Loucy (cell line): ENCODE measurements around the gene POLR2L.

Experiments used
- H2AFZ ChIP-seq: fragments of 200-600 bp; sonication (generic); 2 replicates; pipeline ENCODE4 v1.6.0; 2016; ENCODE audit warnings: antibody characterized with exemption, mild to moderate bottlenecking, low read length, moderate library complexity
- H3F3A ChIP-seq: fragments of 200-600 bp; 2 replicates; pipeline ENCODE4 v1.6.0; 2016; ENCODE audit warnings: antibody characterized with exemption, low read depth, mild to moderate bottlenecking
- H3K27me3 ChIP-seq: fragments of 200-600 bp; sonication (generic); 2 replicates; pipeline ENCODE4 v1.6.1; 2014; ENCODE audit warnings: low read length, mild to moderate bottlenecking; ENCODE audit not compliant: insufficient read depth, poor library complexity, severe bottlenecking
- H3K36me3 ChIP-seq: fragments of 200-600 bp; sonication (generic); 2 replicates; pipeline ENCODE4 v1.6.1; 2016; ENCODE audit warnings: low read length; ENCODE audit not compliant: insufficient read depth
- H3K4me1 ChIP-seq: fragments of 200-600 bp; sonication (generic); 2 replicates; pipeline ENCODE4 v1.5.1; 2014; ENCODE audit warnings: low read length, mild to moderate bottlenecking; ENCODE audit not compliant: insufficient read depth, poor library complexity, severe bottlenecking
- H3K4me2 ChIP-seq: fragments of 200-600 bp; sonication (generic); 2 replicates; pipeline ENCODE4 v1.6.0; 2014; ENCODE audit warnings: antibody characterized with exemption, low read length, low read depth, mild to moderate bottlenecking; ENCODE audit not compliant: poor library complexity, severe bottlenecking
- H3K4me3 ChIP-seq: fragments of 200-600 bp; sonication (generic); 2 replicates; pipeline ENCODE4 v1.5.1; 2014; ENCODE audit warnings: low read length, mild to moderate bottlenecking, mixed read lengths; ENCODE audit not compliant: poor library complexity, severe bottlenecking
- H3K79me2 ChIP-seq: fragments of 200-600 bp; sonication (generic); 2 replicates; pipeline ENCODE4 v1.6.1; 2014; ENCODE audit warnings: low read length; ENCODE audit not compliant: insufficient read depth
- H3K9ac ChIP-seq: fragments of 200-600 bp; sonication (generic); 2 replicates; pipeline ENCODE4 v1.6.0; 2014; ENCODE audit warnings: mild to moderate bottlenecking, low read depth, low read length, moderate library complexity; ENCODE audit not compliant: poor library complexity, severe bottlenecking
- H3K9me2 ChIP-seq: fragments of 200-600 bp; sonication (generic); replicated peaks from 2 replicates; pipeline ENCODE4 v1.6.1; 2016; ENCODE audit warnings: low read depth, low read length, mixed read lengths
- H3K9me3 ChIP-seq: fragments of 200-600 bp; sonication (generic); 2 replicates; pipeline ENCODE4 v1.6.1; 2014; ENCODE audit warnings: mild to moderate bottlenecking, antibody characterized with exemption, low read length, low read depth; ENCODE audit not compliant: insufficient read depth
- H4K20me1 ChIP-seq: fragments of 200-600 bp; sonication (generic); 2 replicates; pipeline ENCODE4 v1.6.0; 2014; ENCODE audit warnings: antibody characterized with exemption, low read length, mild to moderate bottlenecking; ENCODE audit not compliant: insufficient read depth, poor library complexity, severe bottlenecking
- EZH2phosphoT487 ChIP-seq: fragments of 200-600 bp; IDR thresholded peaks from 2 replicates; pipeline ENCODE4 v1.6.1; 2018; ENCODE audit warnings: antibody characterized with exemption, mild to moderate bottlenecking, moderate library complexity, borderline replicate concordance
- TF ChIP-seq, protein P1 (sequence below): fragments of 200-600 bp; sonication (generic); conservative IDR thresholded peaks from 2 replicates; pipeline ENCODE4 v1.5.1; 2014; ENCODE audit warnings: mild to moderate bottlenecking, antibody characterized with exemption, low read length

POLR2L gene

DNA sequence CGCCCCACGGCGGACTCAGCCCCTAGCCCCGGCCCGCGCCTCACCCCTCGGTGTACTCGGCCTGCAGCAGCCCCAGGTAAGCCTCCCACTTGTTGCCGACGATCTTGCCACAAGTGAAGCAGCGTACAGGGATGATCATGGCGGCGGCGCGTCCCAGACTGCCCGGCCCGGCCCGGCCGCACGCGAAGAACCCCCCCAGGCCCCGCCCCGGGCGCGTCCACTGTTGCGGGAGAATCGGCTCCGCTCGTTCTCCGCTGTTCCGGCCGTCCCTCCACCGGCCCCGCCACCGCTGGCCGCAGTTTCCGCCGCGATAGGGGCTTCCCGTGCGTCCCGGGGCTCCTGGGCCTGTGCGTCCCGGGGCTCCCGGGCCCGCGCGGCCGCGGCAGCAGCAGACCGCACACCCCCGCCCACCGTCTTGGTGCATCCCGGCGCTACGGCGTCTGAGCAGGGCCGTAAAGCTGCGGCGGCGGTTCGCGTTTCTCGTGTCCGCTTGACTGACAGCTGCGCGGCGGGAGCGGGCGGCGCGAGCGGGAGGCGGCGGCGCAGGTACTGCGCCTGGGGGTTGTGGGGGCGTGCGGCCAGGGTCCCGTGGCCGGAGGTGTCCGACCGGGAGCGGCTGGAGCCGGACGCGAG lies at the start of gene POLR2L, which contains the start of gene TSPAN4:
Gene POLR2L, minus strand, starts transcription at position 160 of the 633 bp plus-strand sequence. Its CDS starts 21 bp downstream, at position 139.
Gene TSPAN4, plus strand, starts transcription at position 483 of the 633 bp plus-strand sequence. CDS start 7,453 bp downstream, outside the sequence.
- Histone ChIP-seq H2AFZ (peak within 1 kb of the TSS; percentile 99), H3K4me1 (peaks cover 49% of the 10 kb centered on the region), H3K9me2 (no peaks in the 10 kb centered on the region), H3K4me3 (peak within 1 kb of the TSS; percentile 97), H4K20me1 (peaks cover 28% of the 10 kb centered on the region), H3K9me3 (no peaks in the 10 kb centered on the region), H3K9ac (peak within 1 kb of the TSS; percentile 88), H3K36me3 (peaks cover 13% of the 10 kb centered on the region; the same call in 1 of the 2 replicates), H3K79me2 (peaks cover 31% of the 10 kb centered on the region), H3K4me2 (peak within 1 kb of the TSS; percentile 79), H3K27me3 (no peaks in the 10 kb centered on the region), H3F3A (no peaks in the 10 kb centered on the region)
- TF ChIP-seq, protein P1, sequence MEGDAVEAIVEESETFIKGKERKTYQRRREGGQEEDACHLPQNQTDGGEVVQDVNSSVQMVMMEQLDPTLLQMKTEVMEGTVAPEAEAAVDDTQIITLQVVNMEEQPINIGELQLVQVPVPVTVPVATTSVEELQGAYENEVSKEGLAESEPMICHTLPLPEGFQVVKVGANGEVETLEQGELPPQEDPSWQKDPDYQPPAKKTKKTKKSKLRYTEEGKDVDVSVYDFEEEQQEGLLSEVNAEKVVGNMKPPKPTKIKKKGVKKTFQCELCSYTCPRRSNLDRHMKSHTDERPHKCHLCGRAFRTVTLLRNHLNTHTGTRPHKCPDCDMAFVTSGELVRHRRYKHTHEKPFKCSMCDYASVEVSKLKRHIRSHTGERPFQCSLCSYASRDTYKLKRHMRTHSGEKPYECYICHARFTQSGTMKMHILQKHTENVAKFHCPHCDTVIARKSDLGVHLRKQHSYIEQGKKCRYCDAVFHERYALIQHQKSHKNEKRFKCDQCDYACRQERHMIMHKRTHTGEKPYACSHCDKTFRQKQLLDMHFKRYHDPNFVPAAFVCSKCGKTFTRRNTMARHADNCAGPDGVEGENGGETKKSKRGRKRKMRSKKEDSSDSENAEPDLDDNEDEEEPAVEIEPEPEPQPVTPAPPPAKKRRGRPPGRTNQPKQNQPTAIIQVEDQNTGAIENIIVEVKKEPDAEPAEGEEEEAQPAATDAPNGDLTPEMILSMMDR = no peak
- no peak for TF ChIP-seq EZH2phosphoT487

DNA sequence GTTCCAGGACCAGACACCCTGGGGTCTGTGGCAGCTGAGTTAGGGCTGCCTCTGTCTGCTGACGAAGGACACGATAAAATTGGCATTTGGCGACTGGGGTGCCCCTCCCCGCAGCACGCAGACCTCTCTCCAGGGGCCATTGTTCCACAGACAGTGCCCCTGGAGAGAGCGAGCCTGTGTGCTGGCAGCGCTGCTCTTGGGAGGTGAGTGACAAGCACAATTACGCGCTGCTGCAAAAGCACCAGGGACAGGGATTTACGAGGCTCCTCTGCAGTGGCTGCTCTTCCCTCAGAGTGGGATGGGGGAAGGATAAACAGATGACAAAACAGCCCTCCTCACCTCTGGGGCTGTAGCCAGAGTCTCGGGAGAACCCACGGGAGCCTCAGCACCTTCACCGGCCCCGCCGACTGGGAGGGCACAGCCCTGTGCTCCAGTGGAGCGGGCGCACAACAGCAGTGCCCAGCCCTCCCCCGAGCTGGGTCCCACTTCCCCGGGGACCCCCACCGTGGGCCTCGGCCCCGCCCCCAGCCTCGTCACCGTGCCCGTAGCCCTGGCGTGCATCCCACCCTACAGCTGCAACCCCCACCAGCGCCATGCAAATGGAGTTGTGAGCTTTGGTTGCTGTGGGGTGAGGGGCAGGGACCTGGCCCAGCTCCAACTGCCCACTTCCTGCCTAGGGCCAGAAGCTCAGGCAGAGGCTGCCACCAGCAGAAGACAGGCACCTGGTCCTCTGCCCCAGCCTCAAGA lies 48.6 kb upstream of the POLR2L start:
- no peaks in the 10 kb centered on the region for H3K9me2 ChIP-seq
- H3K27me3 ChIP-seq = no peaks in the 10 kb centered on the region
- no peaks in the 10 kb centered on the region for H3K79me2 ChIP-seq
- no peak overlapping the region for H3K4me3 ChIP-seq
- H3K36me3 ChIP-seq = no peaks in the 10 kb centered on the region
- H3K4me2 ChIP-seq = peak overlapping the region; percentile 27
- TF ChIP-seq, protein P1 = no peak
- no peak for TF ChIP-seq EZH2phosphoT487
- H4K20me1 ChIP-seq = no peaks in the 10 kb centered on the region
- H3F3A ChIP-seq = no peaks in the 10 kb centered on the region
- H2AFZ ChIP-seq = no peak overlapping the region
- peaks cover 15% of the 10 kb centered on the region for H3K4me1 ChIP-seq
- no peaks in the 10 kb centered on the region for H3K9me3 ChIP-seq
- no peak overlapping the region for H3K9ac ChIP-seq

DNA sequence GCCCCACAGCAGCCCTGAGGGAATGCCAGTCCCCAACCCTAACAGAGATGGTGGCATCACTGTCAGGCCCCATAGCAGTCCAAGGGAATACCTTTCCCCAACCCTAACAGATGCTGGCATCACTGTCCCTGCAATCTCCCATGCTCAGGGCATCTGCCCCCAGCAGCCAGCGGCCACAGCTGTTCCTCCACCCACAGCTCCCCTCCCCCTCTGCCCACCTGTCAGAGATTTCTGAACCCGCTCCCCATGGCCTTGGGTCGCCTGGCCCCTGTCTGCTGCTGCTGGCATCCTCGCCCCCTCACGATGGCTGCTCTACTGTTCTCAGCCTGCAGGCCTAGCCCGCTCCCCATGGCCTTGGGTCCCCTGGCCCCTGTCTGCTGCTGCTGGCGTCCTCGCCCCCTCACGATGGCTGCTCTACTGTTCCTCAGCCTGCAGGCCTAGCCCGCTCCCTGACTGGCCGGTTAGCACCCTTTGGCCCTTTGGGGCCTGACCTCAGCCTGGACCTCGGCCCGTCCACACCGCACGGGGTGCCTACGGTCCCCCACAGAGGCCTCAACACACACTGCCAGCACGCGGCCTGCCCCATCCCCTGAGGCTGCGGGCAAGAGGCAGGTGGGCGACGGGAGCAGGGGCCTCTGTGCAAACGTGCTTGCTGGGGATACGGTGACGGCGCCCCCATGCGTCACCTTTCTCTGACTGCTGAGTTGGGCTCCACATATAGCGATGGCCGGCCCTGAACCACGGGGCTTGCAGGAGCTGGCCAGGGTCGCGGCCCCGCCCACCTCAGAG lies 47.6 kb upstream of the POLR2L start:
- Histone ChIP-seq H3K27me3 (no peaks in the 10 kb centered on the region), H3K9me2 (no peaks in the 10 kb centered on the region), H2AFZ (no peak overlapping the region), H3K36me3 (no peaks in the 10 kb centered on the region), H3K79me2 (no peaks in the 10 kb centered on the region), H3K9ac (no peak overlapping the region), H4K20me1 (no peaks in the 10 kb centered on the region), H3F3A (no peaks in the 10 kb centered on the region), H3K9me3 (no peaks in the 10 kb centered on the region), H3K4me3 (no peak overlapping the region), H3K4me1 (peaks cover 15% of the 10 kb centered on the region), H3K4me2 (no peak overlapping the region)
- TF ChIP-seq EZH2phosphoT487 = no peak
- TF ChIP-seq, protein P1 = no peak
